Gastrocnemius medialis (tissue), 4 donors: ENCODE measurements around the gene GFOD1.

ENCODE experiments used
- CTCF ChIP-seq, 5 experiments: fragments of 450-650 bp in 3 of 5; fragments of 200-600 bp in 2 of 5; sonication (generic) in 2 of 5; IDR thresholded peaks in 4 of 5; conservative IDR thresholded peaks in 1 of 5; 1 replicate in 4 of 5; 2 replicates in 1 of 5; pipeline ENCODE4 v1.5.1; 2016 to 2019; ENCODE audit warnings: antibody characterized with exemption in 5 of 5, mild to moderate bottlenecking in 3 of 5, moderate library complexity in 3 of 5
- POLR2A ChIP-seq, 2 donors: fragments of 450-650 bp; IDR thresholded peaks; one replicate each; pipeline ENCODE4 v1.6.1; 2017; ENCODE audit warnings: antibody characterized with exemption in 2 of 2, mild to moderate bottlenecking in 2 of 2, moderate library complexity in 2 of 2

DNA sequence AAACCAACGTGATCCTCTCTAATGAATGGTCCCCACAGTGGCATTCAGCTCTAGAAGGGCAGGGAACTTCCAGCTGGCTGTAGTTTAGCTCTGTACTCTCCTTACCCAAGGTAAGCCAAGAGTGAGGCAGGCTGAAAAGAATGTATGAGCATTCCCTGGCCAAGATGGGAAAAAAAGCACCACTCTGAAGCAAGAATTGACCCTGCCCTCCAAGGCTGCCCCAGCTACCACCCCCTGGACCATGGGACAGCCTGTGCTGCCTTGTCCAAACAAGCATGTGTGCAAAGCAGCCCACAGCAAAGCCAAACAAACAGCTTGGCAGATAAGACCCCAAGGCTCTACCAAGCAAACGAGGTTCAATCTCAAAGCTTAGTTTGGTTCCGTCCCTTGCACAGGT is 73.9 kb downstream of the GFOD1 start:
- no peak for TF ChIP-seq CTCF (IDR thresholded peaks at IDR 0.05 in 4 of 5, conservative IDR thresholded peaks at IDR 0.05 in 1 of 5)
- TF ChIP-seq POLR2A (IDR thresholded peaks at IDR 0.05) = no peak
